AG09309 (cell line): Measurements from ENCODE around the gene CDH13.

ENCODE experiments used
- DNase-seq: peaks from one replicate; pipeline ENCODE4 v3.0.0-alpha.2; 2010; ENCODE audit warnings: low read depth
- H3K4me3 ChIP-seq: 2 replicates; pipeline ENCODE4 v1.5.1; 2011; ENCODE audit warnings: mild to moderate bottlenecking, low read depth, low read length, moderate library complexity; ENCODE audit not compliant: control insufficient read depth
- TF ChIP-seq, protein P1 (sequence below): IDR thresholded peaks from 2 replicates; pipeline ENCODE4 v1.5.1; 2011; ENCODE audit warnings: mild to moderate bottlenecking, low read depth, low read length, inconsistent platforms; ENCODE audit not compliant: insufficient read depth, control insufficient read depth; ENCODE audit errors: missing control alignments

CDH13 gene

GRCh38 chr16:83830769-83831455 is 1204.1 kb downstream of the CDH13 start:
- no peak for DNase-seq
- H3K4me3 ChIP-seq, result no peak overlapping the region
- TF ChIP-seq, protein P1, sequence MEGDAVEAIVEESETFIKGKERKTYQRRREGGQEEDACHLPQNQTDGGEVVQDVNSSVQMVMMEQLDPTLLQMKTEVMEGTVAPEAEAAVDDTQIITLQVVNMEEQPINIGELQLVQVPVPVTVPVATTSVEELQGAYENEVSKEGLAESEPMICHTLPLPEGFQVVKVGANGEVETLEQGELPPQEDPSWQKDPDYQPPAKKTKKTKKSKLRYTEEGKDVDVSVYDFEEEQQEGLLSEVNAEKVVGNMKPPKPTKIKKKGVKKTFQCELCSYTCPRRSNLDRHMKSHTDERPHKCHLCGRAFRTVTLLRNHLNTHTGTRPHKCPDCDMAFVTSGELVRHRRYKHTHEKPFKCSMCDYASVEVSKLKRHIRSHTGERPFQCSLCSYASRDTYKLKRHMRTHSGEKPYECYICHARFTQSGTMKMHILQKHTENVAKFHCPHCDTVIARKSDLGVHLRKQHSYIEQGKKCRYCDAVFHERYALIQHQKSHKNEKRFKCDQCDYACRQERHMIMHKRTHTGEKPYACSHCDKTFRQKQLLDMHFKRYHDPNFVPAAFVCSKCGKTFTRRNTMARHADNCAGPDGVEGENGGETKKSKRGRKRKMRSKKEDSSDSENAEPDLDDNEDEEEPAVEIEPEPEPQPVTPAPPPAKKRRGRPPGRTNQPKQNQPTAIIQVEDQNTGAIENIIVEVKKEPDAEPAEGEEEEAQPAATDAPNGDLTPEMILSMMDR, result no peak

DNA sequence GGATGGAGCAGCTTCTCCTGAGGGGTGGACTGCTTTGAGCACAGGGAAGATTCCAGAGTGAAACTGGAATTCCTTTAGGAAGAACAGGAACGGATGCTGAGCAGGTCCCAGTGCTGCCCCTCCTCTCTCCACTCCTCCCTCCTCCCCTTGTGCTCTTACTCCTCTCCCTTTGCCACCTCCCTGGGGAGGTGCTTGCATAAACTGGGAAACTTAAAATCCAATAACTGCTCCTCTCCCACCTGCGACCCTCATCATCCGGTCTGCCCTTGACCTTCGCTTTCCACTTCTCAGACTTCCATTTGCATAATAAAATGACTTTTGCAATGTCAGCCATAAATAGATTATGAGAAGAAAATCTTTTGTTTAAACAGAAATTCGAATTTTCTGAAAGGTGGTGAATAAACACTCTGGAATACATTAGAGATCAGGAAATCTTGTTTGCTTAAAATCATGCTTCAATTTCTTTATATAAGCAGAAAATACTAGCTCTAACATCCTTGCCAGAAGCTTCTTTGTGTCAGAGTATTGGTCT is 1204.8 kb downstream of the CDH13 start:
- H3K4me3 ChIP-seq, result no peak overlapping the region
- TF ChIP-seq, protein P1, result no peak
- DNase-seq, result no peak

- H3K4me3 ChIP-seq, result no peak overlapping the region
- DNase-seq, result no peak
- TF ChIP-seq, protein P1, result no peak
These were observed 1207.2 kb downstream of the CDH13 start for GRCh38 chr16:83833921-83834320.

DNA sequence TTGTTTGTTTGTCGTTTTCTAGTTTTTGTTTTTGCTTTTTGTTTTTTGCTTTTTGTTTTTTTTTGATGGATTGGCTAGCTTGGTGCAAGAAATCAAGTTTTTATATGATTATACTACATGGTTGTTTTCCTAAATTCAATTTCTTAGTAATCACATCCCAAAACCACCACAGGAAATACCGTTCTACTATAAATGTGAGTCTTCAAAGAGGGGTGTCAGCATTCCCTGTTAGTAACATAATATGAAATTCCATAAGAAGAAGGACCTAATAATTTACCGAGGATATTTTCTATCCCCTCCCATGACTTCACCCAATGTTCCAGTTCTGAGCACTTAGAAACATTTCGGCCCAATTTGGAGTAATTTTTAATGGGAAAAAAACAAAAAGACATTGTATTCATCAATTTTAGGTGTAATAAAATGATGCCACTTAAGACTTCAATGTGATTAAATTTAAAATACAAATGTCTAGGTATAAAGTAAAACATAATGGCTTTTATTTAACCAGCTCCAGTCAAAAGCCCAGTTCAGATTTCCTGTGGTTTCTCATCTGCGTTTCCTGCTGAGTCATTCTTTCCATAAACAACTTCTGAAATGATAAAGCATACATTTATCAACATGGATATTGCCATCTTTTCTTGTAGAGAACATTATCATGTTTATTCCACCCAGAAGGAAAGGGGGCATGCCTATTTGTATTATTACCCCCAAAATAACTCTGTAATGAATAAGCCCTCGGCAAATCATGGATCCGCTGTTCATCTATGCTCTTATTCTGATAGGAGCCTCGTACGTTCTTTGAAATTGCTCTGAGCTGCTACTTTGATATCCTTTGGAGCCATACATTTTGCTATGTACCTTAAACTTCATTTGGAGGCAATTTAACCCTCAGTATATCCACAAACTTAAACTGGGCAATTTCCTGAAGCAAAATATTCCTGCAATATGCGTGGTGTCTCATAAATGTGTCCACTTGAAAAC is 1209.1 kb downstream of the CDH13 start:
- H3K4me3 ChIP-seq, result no peak overlapping the region
- TF ChIP-seq, protein P1, result no peak
- peak; percentile 23 for DNase-seq

DNA sequence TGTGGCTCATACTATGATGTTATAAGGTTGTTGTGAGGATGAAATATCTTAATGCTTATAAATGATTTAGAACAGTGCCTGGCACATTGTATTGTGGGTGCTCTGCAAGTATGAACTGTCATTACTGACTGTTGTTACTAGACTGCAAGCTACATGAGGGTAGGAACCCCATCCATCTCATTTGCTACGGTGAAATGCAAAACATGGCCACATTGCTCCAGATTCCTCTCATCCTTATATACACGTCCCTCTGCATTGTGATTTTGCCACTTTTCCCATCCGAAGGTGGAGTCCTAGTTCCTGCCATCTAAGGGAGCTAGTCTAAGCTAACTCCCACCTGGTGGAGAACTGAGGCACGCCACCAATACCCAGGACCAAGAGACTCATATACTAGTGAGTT is 1210.8 kb downstream of the CDH13 start:
- H3K4me3 ChIP-seq, result no peak overlapping the region
- TF ChIP-seq, protein P1, result no peak
- no peak for DNase-seq

- TF ChIP-seq, protein P1, result no peak
- no peak for DNase-seq
- H3K4me3 ChIP-seq, result no peak overlapping the region
These were observed 1211.4 kb downstream of the CDH13 start for GRCh38 chr16:83838151-83838550.
